ENCODE results near the gene WWTR1.

- TF ChIP-seq CTCF (IDR thresholded peaks at IDR 0.05) (no peak), POLR2A (IDR thresholded peaks at IDR 0.05) (no peak)
These were observed 129.5 kb downstream of the WWTR1 start for GRCh38 chr3:149528340-149528650.

Data from testis (tissue), 2 donors.